SK-N-MC (cell line): Measurements from ENCODE around the gene TRPM1.
"Not testable (repeated sequence)": the region's sequence is repeated elsewhere in the genome, so short reads cannot be mapped to it uniquely, and the experiment has no call there.

Source experiments
- DNase-seq: peaks from one replicate; pipeline ENCODE4 v3.0.0-alpha.2; 2011; ENCODE audit warnings: low read depth, low spot score
- H3K27ac ChIP-seq: fragments of 200-600 bp; sonication (generic); 2 replicates; pipeline ENCODE4 v1.5.1; 2016; ENCODE audit warnings: mixed run types
- H3K36me3 ChIP-seq: fragments of 200-600 bp; sonication (generic); 2 replicates; pipeline ENCODE4 v1.6.1; 2017; ENCODE audit warnings: antibody characterized with exemption, low read length, mixed read lengths; ENCODE audit not compliant: insufficient read depth
- H3K4me3 ChIP-seq: fragments of 200-600 bp; sonication (generic); 2 replicates; pipeline ENCODE4 v1.5.1; 2016
- H3K9ac ChIP-seq: fragments of 200-600 bp; sonication (generic); 2 replicates; pipeline ENCODE4 v1.8.0; 2017; ENCODE audit warnings: mixed run types, mixed read lengths; ENCODE audit not compliant: insufficient read length
- H3K9me3 ChIP-seq: fragments of 200-600 bp; sonication (generic); 2 replicates; pipeline ENCODE4 v1.6.1; 2017; ENCODE audit warnings: low read depth, mild to moderate bottlenecking, antibody characterized with exemption, low read length, moderate library complexity, mixed read lengths
- EZH2 ChIP-seq: fragments of 200-600 bp; sonication (generic); IDR thresholded peaks from one replicate; pipeline ENCODE4 v1.6.1; 2017; ENCODE audit warnings: antibody characterized with exemption
- FOXP2 ChIP-seq: optimal IDR thresholded peaks from 2 replicates; pipeline ENCODE3; 2011; ENCODE audit warnings: mild to moderate bottlenecking, moderate library complexity; ENCODE audit not compliant: insufficient read depth; ENCODE audit errors: extremely low read length, control extremely low read depth
- POLR2AphosphoS5 ChIP-seq: IDR thresholded peaks from 2 replicates; pipeline ENCODE4 v1.6.1; 2012; ENCODE audit warnings: mild to moderate bottlenecking, low read depth, low read length, borderline replicate concordance

Gene TRPM1

DNA sequence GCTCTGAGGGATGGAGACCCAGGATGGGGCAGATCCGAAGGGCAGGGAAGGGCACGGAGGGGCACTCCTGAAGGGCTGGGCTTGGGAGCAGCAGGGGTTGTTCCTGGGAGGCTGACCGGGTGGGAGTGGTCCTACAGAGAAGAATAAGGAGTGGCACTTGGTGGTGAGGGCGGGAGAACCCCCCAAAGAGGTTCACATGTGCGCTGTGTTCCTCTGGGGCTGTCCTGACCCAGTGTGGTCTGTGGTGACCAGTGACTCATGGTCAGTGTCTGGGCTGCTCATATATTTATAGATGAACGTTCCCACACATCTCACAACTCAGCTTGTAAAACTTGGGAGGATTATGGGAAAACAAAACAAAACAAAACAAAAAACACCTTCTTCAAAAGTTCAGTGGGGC is 10.0 kb downstream of the TRPM1 start:
- Histone ChIP-seq H3K9ac (no peak overlapping the region), H3K36me3 (no peaks in the 10 kb centered on the region), H3K9me3 (no peaks in the 10 kb centered on the region), H3K27ac (no peak overlapping the region), H3K4me3 (no peak overlapping the region)
- no peak for TF ChIP-seq FOXP2
- no peak for DNase-seq

DNA sequence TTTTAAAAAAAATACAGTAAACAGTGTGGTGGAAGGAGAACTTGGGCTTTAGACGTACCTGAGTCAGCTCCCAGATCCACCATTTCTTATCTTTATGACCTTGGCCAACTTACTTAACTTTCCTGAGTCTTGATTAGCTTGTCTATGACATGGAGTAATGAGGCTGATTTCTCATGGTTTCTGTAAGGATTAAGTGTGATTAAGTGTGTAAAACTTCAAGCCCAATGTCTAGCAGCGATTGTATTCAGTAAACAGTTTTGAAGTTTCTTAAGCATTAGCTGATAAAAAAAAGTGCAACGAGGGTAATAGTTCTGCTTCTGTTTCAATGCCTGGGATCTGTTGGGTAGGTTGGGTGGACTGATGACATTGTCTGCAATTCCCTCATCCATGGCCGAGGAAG is 10.8 kb downstream of the TRPM1 start:
- no peak overlapping the region for H3K9ac ChIP-seq
- no peaks in the 10 kb centered on the region for H3K9me3 ChIP-seq
- no peak for DNase-seq
- TF ChIP-seq EZH2 (no peak), FOXP2 (no peak)
- no peaks in the 10 kb centered on the region for H3K36me3 ChIP-seq
- H3K27ac ChIP-seq, result no peak overlapping the region
- no peak overlapping the region for H3K4me3 ChIP-seq

DNA sequence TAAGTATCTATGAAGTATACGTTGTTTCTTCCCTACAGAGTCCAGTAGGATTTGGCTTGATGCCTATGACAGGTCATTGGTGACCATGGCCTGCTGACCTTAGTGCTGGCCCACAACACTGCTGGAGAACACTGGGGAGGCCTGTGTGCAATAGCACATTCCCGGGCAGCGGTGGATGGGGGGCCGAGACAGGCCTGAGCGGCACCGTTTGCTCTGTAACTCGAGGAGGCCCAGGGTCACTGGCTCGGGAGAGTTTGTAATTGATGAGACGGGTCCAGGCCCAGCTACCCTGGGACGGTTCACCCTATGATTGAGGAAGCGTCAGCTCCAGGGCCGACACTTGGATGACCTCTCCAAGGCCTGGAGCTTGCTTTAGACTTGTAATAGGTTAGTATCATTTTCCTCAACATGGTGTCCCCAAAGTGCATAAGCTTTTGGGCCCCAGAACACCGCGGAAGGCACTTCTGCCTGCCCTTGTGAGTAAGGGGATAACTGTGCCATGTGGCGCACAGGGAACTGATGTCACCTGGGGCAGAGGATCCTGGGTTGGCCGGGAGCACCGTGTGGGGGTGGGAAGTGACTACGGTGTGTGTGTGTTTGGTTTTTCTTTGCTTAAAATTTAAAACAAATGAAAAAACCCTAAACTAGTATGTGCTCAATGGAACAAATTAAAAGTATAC is 12.0 kb downstream of the TRPM1 start:
- Histone ChIP-seq H3K9me3 (no peaks in the 10 kb centered on the region), H3K36me3 (no peaks in the 10 kb centered on the region), H3K9ac (no peak overlapping the region), H3K4me3 (no peak overlapping the region), H3K27ac (no peak overlapping the region)
- DNase-seq, result no peak
- TF ChIP-seq EZH2 (no peak), FOXP2 (no peak), POLR2AphosphoS5 (no peak)

DNA sequence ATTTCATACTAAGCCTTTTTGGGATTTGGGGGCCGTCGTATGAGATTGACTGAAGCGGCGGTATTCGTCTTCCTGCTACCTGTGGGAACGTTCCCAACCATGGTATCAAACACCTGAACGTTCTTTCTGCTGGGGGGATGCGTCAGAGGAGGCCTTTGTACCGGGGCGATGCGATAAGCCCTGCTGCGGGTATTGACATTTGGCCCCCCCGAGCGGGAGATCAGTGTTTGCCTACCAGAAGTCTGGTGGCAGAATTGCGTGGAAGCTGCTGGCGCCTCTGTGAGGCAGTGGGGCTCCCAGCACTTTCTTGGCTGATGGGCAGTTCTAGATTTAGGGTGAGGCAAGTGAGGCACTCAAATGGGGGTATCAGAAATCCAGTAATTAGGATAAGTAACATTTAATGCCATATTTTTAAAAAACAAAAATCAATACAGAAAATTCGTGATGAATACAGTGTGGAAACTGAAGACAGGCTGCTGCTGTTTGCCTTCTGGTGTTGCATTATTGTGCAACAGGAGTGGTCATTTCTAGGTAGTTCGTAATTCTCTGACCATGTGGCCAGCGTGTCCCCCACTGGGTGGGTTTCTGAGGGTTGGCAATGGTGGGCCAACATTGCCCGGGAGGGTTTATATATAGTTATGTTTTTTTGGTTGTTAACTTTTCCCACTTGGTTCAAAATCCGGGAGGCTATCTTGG is 12.7 kb downstream of the TRPM1 start:
- Histone ChIP-seq H3K9ac (no peak overlapping the region), H3K27ac (no peak overlapping the region), H3K4me3 (no peak overlapping the region), H3K36me3 (no peaks in the 10 kb centered on the region), H3K9me3 (no peaks in the 10 kb centered on the region)
- TF ChIP-seq POLR2AphosphoS5 (no peak), FOXP2 (no peak)
- DNase-seq, result no peak

DNA sequence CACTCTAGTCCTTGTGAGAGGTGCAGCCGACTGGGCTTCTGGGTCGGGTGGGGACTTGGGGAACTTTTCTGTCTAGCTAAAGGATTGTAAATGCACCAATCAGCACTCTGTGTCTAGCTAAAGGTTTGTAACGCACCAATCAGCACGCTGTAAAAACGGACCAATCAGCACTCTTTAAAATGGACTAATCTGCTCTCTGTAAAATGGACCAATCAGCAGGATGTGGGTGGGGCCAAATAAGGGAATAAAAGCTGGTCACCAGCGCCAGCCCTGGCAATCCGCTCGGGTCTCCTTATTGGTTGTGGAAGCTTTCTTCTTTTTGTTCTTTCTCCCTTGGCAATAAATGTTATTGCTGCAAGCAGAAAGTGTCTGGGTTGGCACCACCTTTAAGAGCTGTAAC is 13.5 kb downstream of the TRPM1 start:
- H3K4me3 ChIP-seq, H3K9me3 ChIP-seq, H3K27ac ChIP-seq, H3K36me3 ChIP-seq, DNase-seq, H3K9ac ChIP-seq: not testable (repeated sequence)

DNA sequence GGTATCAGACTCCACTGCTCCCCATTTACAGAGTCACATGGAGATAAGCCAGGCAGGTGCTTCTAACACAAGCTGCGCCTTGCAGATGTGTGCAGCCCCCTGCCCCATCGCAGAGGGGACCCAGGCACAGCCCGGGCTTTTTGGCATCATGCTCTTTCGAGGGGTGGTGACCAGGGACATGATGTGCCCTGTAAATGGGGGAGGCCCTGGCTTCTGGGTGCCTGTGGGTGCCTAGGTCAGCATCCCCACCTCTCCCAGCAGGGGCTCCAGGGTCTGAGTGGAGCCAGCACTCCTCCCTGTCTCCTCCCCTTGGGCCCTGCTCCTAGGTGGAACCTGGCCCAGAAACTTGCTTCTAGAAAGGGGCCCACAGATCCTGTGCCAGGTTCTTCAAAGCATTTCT is 15.2 kb downstream of the TRPM1 start:
- DNase-seq, result no peak
- no peaks in the 10 kb centered on the region for H3K9me3 ChIP-seq
- TF ChIP-seq EZH2 (no peak), POLR2AphosphoS5 (no peak), FOXP2 (no peak)
- no peak overlapping the region for H3K4me3 ChIP-seq
- no peak overlapping the region for H3K27ac ChIP-seq
- H3K36me3 ChIP-seq, result no peaks in the 10 kb centered on the region
- H3K9ac ChIP-seq, result no peak overlapping the region

DNA sequence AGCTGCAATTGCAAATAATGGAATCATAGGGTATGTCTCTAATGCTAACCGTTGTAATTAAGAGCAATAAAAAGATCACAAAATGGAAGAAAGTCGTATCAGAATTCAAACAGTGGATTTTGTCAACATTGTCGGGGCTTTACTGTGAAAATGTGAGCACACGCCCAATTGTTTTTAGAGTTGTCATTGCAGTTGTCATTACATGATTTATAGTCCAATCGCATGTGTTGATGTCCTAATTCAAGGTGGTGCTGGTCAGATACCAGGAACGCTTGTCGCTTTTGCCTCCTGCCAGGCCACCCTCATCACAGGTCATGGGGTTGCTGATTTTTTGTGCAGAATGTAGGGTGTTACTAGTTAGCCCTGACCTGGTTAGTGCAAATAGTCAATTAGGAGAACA is 16.2 kb downstream of the TRPM1 start:
- H3K27ac ChIP-seq, result no peak overlapping the region
- no peaks in the 10 kb centered on the region for H3K9me3 ChIP-seq
- TF ChIP-seq FOXP2 (no peak), EZH2 (no peak), POLR2AphosphoS5 (no peak)
- no peak overlapping the region for H3K4me3 ChIP-seq
- DNase-seq, result no peak
- H3K36me3 ChIP-seq, result no peaks in the 10 kb centered on the region
- H3K9ac ChIP-seq, result no peak overlapping the region

DNA sequence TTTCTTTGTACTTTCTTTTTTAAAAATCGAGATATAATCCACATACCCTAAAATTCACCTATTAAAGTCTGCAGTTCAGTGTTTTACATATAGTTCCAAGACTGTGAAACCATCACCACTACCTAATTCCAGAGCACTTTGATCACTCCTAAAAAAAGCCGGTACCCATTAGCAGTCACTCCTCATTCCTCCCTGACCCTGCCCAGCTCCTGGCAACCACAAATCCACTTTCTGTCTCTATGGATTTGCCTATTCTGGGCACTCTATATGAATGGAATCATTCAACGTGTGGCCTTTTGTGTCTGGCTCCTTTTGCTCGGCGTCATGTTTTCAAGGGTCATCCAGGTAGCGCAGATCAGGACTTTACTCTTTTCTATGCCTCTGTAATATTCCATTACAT is 17.3 kb downstream of the TRPM1 start:
- DNase-seq, result no peak
- no peak overlapping the region for H3K27ac ChIP-seq

DNA sequence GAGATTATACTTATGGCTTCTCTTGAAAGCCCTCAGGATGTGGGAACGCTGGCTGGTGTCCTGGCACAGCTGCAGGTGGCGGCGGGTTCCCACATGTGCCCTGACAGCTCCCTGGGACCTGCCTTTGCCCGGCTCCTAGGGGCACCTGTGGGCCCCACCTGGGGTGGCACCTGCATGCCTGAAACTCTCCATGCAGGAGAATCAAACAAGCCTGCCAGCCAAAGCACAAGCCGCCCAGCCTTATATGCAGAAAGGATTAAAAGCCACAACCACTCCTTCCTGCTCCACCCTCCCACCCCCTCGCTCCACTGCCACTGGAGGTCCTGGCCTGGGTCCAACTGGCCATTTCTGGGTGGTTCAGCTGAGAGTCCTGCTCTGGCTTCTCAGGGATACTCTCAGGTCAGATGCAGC is 18.1 kb downstream of the TRPM1 start:
- no peak overlapping the region for H3K9ac ChIP-seq
- TF ChIP-seq EZH2 (no peak), POLR2AphosphoS5 (no peak), FOXP2 (no peak)
- H3K36me3 ChIP-seq, result no peaks in the 10 kb centered on the region
- no peak overlapping the region for H3K27ac ChIP-seq
- no peaks in the 10 kb centered on the region for H3K9me3 ChIP-seq
- no peak for DNase-seq
- H3K4me3 ChIP-seq, result no peak overlapping the region

More for the DNA sequence above, 17.3 kb downstream of the TRPM1 start:
- Histone ChIP-seq H3K9me3 (no peaks in the 10 kb centered on the region), H3K9ac (no peak overlapping the region), H3K4me3 (no peak overlapping the region), H3K36me3 (no peaks in the 10 kb centered on the region)
- TF ChIP-seq FOXP2 (no peak), EZH2 (no peak), POLR2AphosphoS5 (no peak)
